WTC11 (cell line): Measurements from ENCODE around the gene GPR162.

Source experiments
- CTCF ChIP-seq: fragments of 200-600 bp; IDR thresholded peaks from 2 replicates; pipeline ENCODE4 v1.8.0; 2022; ENCODE audit warnings: antibody characterized with exemption
- MYBL2 ChIP-seq: sonication (generic); formaldehyde crosslinking; IDR thresholded peaks from 2 replicates; pipeline ENCODE4 v1.8.1; 2023; ENCODE audit warnings: mild to moderate bottlenecking, moderate library complexity, missing genetic modification reagents

- TF ChIP-seq CTCF, result no peak
- no peak for TF ChIP-seq MYBL2 (CRISPR knock-in tag)
These were observed 3.9 kb upstream of the GPR162 start for GRCh38 chr12:6817662-6818157.
